ENCODE data around the gene TNKS2. TPM values are rescaled to one million over a fixed set of nuclear protein-coding genes. Genes with fewer than 3 reads are reported as not detected.
"Not testable (repeated sequence)": the region's sequence is repeated elsewhere in the genome, so short reads cannot be mapped to it uniquely, and the experiment has no call there.

The TNKS2 gene
- total and polyA plus RNA-seq, 10 donors, result 12.4 to 78.2 (median 55.6) TPM

- no peak overlapping the region for H3K4me3 ChIP-seq
- TF ChIP-seq POLR2A (IDR thresholded peaks at IDR 0.05), result no peak
- no peak for TF ChIP-seq CTCF (IDR thresholded peaks at IDR 0.05 in 8 of 11, conservative IDR thresholded peaks at IDR 0.05 in 3 of 11)
- TF ChIP-seq POLR2AphosphoS5 (IDR thresholded peaks at IDR 0.05), result no peak
- peaks cover 0 to 22% (median 4%) of the 10 kb centered on the region in 7 donors for H3K27me3 ChIP-seq (replicated peaks in 1 of 7)
- no peaks in the 10 kb centered on the region for H3K9me3 ChIP-seq
- 95 to 100% (median 98%) methylated on average over 2 of the region's 2 CpGs for WGBS, 5 donors
- no peak overlapping the region for H3K27ac ChIP-seq
- intact Hi-C loops (cut with DNase I; ENCODE audit: low total_unique reads), result no loop called here
- no peaks in the 10 kb centered on the region for H3K36me3 ChIP-seq
- H3K4me1 ChIP-seq, result peaks cover 1 to 5% (median 3%) of the 10 kb centered on the region in 6 donors
- no peak for DNase-seq
Measured at GRCh38 chr10:91893051-91893450, 94.8 kb downstream of the TNKS2 start.

DNA sequence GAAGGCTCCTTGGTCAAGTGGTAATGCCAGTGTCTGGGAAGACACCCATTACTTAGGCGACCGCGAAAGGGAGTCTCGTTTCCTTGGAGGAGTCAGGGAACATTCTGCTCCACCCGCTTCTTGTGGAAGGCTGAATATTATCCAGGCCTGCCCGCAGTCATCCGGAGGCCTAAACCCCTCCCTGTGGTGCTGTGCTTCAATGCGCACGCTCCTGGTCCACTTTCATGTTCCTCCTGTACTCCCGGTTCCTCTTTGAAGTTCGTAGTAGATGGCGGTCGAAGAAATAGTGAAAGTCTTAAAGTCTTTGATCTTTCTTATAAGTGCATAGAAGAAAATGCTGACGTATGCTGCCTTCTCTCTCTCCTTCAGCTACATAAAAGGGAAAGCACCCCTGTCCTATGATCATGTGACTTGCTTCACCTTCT, 96.0 kb downstream of the TNKS2 start:
- intact Hi-C loops (cut with DNase I; ENCODE audit: low total_unique reads), result not testable (repeated sequence)
- WGBS, 5 donors, result 75 to 86% (median 83%) methylated on average over 14 of the region's 14 CpGs

DNA sequence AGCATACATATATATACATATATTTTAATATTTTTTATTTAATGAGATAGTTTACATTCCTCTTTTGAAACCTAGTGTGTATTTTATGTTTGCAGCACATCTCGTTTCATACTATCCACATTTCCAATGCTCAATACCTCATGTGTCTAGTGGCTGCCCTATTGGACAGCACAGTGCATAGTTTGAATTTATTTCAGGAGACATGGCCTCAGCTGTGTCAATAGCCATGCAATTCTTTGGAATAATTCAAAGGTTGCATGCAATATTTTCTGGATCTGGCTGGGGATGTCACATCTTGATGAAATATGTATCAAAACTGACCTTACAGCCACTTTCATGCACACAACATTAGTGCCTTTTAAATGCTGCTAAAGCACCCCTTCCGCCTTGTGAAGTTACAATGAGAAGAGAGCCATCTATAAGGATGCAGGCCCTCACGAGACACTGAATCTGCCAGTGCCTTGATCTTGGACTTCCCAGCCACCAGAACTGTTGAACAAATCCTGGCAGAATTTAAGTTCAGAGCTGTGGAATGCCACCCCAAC, 98.1 kb downstream of the TNKS2 start:
- no peaks in the 10 kb centered on the region for H3K27me3 ChIP-seq (replicated peaks in 1 of 7)
- no peak overlapping the region for H3K4me3 ChIP-seq
- H3K27ac ChIP-seq, result no peak overlapping the region
- no peaks in the 10 kb centered on the region for H3K36me3 ChIP-seq
- no peaks in the 10 kb centered on the region for H3K9me3 ChIP-seq
- no peak for DNase-seq
- 84 to 98% (median 94%) methylated on average over 3 of the region's 3 CpGs for WGBS, 5 donors
- intact Hi-C loops (cut with DNase I; ENCODE audit: low total_unique reads), result no loop called here
- no peaks in the 10 kb centered on the region for H3K4me1 ChIP-seq
- TF ChIP-seq POLR2AphosphoS5 (IDR thresholded peaks at IDR 0.05) (no peak), POLR2A (IDR thresholded peaks at IDR 0.05) (no peak), CTCF (IDR thresholded peaks at IDR 0.05 in 8 of 11, conservative IDR thresholded peaks at IDR 0.05 in 3 of 11) (no peak)

More for the DNA sequence above, 96.0 kb downstream of the TNKS2 start:
- H3K36me3 ChIP-seq; H3K4me1 ChIP-seq; DNase-seq; H3K27ac ChIP-seq; H3K4me3 ChIP-seq; H3K27me3 ChIP-seq (replicated peaks in 1 of 7); H3K9me3 ChIP-seq: not testable (repeated sequence)

- Histone ChIP-seq H3K27ac (no peak overlapping the region), H3K9me3 (no peaks in the 10 kb centered on the region), H3K4me1 (peaks cover 0 to 10% (median 0%) of the 10 kb centered on the region in 6 donors), H3K36me3 (no peaks in the 10 kb centered on the region), H3K27me3 (replicated peaks in 1 of 7) (no peaks in the 10 kb centered on the region), H3K4me3 (no peak overlapping the region)
- intact Hi-C loops (cut with DNase I; ENCODE audit: low total_unique reads), result no loop called here
- DNase-seq, result no peak
- WGBS, 5 donors, result 74 to 80% (median 77%) methylated on average over 8 of the region's 8 CpGs
- TF ChIP-seq POLR2AphosphoS5 (IDR thresholded peaks at IDR 0.05) (no peak), POLR2A (IDR thresholded peaks at IDR 0.05) (no peak), CTCF (IDR thresholded peaks at IDR 0.05 in 8 of 11, conservative IDR thresholded peaks at IDR 0.05 in 3 of 11) (no peak)
Measured at GRCh38 chr10:91897421-91897820, 99.2 kb downstream of the TNKS2 start.
